GM18508 (cell line): Measurements from ENCODE around the gene MARCOL.
"Not testable (repeated sequence)": the region's sequence is repeated elsewhere in the genome, so short reads cannot be mapped to it uniquely, and the experiment has no call there.

Experiments
- ATAC-seq: cut with Tn5 transposase; IDR thresholded peaks from one replicate; pipeline ENCODE4 v1.9.1; 2021; ENCODE audit warnings: moderate number of reproducible peaks; ENCODE audit not compliant: insufficient read depth, unreplicated experiment

The MARCOL gene

GRCh38 chr5:148259288-148259687 is 21.0 kb downstream of the MARCOL start:
- no peak for ATAC-seq

- no peak for ATAC-seq
Measured at GRCh38 chr5:148261221-148261620, 22.9 kb downstream of the MARCOL start.

DNA sequence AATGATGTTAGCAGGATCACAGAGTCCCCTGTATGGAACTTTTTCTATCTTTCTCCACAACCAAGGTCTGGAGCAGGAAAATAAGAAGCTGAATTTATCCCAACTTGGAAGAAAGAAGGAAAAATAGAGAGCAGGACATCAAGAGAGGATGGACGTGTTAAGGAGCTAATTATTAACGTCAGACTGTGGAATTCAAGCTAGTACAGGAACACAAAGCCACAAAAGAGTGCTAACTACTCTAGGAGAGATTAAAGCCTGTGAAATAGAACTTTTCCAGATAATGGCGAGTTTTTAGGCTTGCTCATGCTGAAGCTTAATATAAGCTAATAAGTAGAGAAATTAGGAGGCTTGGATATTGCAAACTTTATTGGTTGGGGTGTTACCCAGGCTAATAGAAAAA is 29.6 kb downstream of the MARCOL start:
- no peak for ATAC-seq

DNA sequence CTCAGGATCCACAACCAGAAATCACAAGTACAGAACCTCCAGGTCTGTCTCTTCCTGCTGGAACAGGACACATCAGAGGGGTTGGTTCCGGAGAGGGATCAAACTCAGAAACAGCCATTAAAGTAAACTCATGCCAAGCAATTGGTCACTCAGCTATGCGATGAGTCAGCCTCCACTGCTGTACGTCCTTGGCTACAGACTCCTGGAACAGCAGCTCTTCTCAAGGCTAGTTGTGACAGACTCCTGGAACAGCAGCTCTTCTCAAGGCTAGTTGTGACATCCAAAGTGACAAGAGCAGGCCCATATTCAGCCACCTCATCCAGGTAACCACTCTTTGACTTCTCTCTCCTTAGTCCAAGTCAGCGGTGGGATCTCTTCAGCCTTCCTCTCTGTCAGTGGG is 30.2 kb downstream of the MARCOL start, which contains the start of gene SPINK13:
SPINK13 (plus strand) TSS at position 229 of the 400 bp plus-strand sequence. CDS start 1,279 bp downstream, outside the sequence.
- ATAC-seq = no peak

GRCh38 chr5:148275129-148275528 is 36.8 kb downstream of the MARCOL start:
- not testable (repeated sequence) for ATAC-seq

DNA sequence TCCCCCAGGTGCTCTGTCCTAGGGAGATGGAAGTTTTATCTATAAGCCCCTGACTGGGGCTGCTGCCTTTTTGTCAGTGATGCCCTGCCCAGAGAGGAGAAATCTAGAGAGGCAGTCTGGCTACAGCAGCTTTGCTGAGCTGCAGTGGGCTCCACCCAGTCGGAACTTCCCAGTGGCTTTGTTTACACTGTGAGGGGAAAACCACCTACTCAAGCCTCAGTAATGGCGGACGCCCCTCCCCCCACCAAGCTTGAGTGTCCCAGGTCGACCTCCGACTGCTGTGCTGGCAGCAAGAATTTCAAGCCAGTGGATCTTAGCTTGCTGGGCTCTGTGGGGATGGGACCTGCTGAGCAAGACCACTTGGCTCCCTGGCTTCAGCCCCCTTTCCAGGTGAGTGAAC is 42.6 kb downstream of the MARCOL start:
- ATAC-seq = not testable (repeated sequence)

- ATAC-seq = not testable (repeated sequence)
Measured at GRCh38 chr5:148281336-148281735, 43.0 kb downstream of the MARCOL start.

GRCh38 chr5:148290271-148291195 is 52.2 kb downstream of the MARCOL start:
- no peak for ATAC-seq
